Ecto neural progenitor cell (in vitro differentiated cells): ENCODE results near the gene NCKAP1.
"Not testable (repeated sequence)": the region's sequence is repeated elsewhere in the genome, so short reads cannot be mapped to it uniquely, and the experiment has no call there.

Source experiments
- DNase-seq: peaks from one replicate; pipeline ENCODE4 v3.0.0-alpha.2; 2018; ENCODE audit warnings: low spot score

NCKAP1 gene

GRCh38 chr2:182876653-182877052 lies 161.6 kb downstream of the NCKAP1 start:
- not testable (repeated sequence) for DNase-seq

GRCh38 chr2:182870227-182870626 lies 168.0 kb downstream of the NCKAP1 start:
- peak; percentile 61 for DNase-seq

DNA sequence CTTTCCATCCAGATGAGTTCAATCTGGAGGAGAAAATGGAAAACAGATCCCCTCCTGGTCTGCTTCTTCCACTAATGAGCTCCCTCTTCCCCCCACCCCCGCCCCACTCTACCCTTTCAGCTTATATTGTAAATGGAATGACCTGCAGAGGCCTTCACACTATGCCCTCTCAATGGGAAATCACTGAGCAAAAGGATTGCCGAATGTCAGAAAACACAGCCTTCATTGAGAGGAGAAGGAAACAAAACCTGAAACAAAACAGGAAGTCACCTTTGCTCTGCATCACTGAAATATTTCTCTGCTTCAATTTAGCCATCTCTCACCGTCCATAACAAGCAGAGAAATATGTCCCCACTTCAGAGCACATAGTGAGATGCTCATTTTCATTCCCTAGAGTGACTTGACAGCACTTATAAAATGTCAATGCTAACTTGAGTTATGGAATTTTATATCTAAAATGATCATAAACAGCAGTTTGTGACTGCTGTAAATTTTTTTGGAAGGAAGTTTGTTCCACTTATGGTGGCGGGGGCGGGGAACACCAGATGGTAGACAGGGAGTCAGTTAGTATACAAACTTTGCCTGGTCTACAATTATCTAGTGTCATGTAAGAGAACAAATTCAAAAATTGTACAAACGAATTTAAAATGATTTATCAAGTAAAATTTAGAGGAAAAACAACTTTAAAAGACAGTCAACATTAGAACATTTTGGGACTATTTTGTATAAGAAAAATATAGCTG lies 170.0 kb downstream of the NCKAP1 start:
- no peak for DNase-seq

DNA sequence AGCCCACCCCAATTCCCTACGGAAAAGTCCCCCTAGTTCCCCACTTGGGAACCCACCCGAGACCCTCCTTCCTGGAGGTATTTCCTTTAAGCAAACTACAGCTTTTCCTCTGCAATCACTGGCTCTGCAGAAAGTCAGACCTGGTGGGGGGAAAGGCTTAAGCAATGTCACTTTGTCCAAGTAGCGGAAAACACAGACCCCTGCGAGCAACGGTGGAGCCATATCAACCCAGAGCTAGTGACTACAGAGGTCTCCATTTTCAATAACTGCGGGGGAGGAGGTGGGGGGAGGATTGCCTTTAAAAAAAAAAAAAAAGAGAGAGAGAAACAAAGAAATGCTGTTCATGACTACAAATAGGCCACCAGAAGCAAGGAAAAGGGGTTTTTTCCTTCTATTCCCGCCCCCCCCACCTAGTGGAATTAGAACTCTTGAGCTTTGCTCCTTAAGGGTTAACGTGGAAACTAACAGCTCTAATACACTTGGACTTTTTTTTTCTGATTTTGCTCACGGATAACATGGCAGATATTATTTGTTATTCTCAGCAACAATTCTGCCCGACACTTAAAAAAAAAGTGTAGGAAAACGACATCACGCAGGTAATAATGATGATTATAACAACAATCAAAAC lies 170.7 kb downstream of the NCKAP1 start:
- DNase-seq: no peak

DNA sequence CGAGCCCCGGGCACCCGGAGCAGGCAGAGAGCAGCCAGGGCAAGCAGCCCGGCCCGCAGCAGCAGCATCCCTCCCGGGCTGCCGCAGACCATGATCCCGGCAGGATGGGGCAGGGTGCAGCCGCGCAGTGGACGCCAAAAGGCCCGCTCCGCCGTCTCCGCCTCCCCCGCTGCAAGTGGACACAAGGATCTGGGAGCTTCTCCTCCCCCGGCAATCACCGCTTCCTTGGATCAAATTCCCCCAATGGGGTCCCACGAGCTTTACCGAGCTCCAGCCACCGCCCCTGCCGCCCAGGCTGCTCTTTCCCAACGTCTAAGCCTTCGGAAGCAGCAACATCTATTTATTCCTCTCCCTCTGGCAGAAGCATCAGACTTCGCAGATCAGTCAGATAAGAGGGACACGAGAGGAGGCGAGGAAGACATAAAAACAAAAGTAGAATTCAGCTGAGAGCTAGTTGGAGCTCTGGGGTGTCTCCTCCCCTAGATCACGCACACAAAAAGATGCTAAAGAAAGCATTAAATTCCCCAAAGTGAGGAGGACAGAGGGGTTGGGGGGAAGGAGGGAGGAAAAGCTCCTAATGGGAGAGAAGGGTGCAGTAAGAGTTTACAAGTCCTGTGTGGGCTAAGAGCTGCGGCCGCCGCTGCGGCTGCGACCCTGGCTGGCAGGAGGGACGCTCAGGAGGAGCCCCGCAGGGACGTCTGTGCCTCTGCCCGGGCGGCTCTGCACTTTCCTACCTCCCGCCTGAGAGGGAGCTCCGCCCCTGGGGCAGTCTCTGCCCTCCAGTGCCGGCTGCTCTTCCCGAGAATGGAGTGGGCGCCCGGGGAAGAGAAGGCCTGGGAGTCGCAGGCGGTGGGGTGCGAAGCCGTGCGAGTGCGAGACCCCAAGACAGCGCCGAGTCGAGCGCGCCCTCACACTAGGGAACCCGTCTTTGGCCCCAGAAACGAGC lies 171.5 kb downstream of the NCKAP1 start, which contains the start of gene FRZB:
TSS of gene FRZB (minus strand) at position 177 of the 946 bp plus-strand sequence. CDS start at position 92, 85 bp downstream.
- DNase-seq: peak; percentile 87

DNA sequence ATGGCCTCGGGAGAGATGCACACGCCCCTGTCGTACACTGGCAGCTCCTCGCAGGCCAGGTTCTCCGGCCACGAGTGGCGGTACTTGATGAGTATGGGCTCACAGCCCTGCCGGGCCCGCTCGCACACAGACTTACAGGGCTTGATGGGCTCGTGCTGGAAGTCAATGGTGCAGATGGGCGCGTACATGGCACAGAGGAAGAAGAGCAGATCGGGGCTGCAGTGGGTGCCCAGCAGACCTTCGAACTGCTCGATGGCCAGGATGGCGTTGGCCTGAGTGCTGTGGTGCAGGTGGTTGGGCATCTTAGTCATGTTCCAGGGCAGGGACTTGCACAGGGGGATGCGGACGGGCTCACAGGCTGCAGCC lies 172.2 kb downstream of the NCKAP1 start:
- no peak for DNase-seq

- DNase-seq: no peak
These were observed 173.2 kb downstream of the NCKAP1 start for GRCh38 chr2:182864949-182865570.

- no peak for DNase-seq
These were observed 174.6 kb downstream of the NCKAP1 start for GRCh38 chr2:182863642-182864041.

- DNase-seq: no peak
These were observed 176.2 kb downstream of the NCKAP1 start for GRCh38 chr2:182862091-182862490.

DNA sequence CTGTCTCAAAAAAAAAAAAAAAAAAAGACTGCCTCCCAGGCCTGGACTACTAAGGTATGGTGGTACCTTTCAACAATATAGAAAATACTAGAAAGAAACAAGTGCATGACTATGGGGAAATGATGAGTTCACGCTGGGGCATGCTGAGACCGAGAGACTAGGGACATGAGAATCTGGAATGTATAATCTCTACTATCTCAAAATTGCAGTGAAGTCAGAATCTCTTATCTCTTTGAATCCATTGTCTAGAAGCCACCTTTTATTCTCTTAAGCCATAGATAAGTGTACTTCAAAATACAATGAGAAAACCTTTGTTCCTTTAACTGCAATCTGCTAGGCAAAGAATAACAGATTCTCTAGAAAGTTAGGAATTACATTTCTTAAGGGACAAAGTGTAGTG lies 177.4 kb downstream of the NCKAP1 start:
- no peak for DNase-seq
